Epithelial cell of prostate (primary cell): Measurements from ENCODE around the gene TDO2.
A peak's percentile ranks its signal among the peaks of the same experiment; 100 is the strongest.
"Not testable (repeated sequence)": the region's sequence is repeated elsewhere in the genome, so short reads cannot be mapped to it uniquely, and the experiment has no call there.

ENCODE experiments used
- DNase-seq: peaks from one replicate; pipeline ENCODE4 v3.0.0-alpha.2; 2011; ENCODE audit warnings: low read depth, low spot score
- H3K27ac ChIP-seq: fragments of 450-650 bp; 2 replicates; pipeline ENCODE4 v1.5.1; 2017; ENCODE audit warnings: mild to moderate bottlenecking

The TDO2 gene

DNA sequence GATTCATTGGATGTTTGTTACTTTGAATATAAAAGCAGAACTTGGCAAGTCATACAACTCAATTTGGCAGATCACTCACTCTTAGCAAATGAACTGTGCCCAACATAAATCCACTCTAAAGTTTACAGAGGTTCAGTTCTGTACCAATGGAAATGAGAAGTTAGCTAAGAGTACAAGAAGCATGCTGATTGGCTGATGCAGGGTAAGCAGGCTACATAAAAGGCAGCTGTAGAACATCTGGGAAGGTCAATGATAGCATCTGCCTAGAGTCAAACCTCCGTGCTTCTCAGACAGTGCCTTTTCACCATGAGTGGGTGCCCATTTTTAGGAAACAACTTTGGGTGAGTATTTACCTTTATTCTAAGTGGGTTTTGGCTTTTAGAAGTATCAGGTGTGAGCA, at the start of gene TDO2:
Gene TDO2 (plus strand): TSS at position 244 of the 400 bp plus-strand sequence. CDS start 63 bp downstream, at position 307.
- no peak for DNase-seq
- no peak within 1 kb of the TSS for H3K27ac ChIP-seq

DNA sequence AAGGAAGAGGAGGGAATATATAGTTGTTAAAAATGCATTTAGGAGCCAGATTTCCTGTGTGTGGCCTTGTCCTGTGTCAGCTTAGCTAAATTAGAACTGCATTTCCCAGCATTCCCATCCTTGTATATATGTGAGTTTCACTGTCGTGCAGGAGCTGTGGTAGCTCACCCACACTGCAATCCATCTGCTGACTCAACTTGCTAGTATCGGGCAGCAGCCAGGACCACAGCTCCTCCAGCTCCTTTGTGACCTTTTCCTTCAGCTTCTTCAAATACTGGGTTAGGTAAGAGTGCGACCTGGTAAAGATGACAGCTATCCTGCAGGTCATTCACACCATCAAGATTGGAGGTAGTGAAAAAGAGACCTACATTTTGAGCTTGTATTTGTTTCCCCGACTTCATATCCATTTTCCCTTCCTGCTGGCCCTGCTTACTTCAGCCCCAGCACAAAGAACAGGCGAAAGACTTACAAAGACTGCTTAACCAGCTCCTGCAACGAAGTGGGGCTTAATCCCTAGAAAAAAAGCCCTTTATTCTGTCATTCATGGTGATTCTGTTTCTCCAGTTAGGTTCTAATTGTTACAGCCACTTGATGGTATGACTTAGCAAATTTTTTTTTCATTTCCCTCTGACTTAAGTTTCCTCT, 48.8 kb upstream of the TDO2 start:
- H3K27ac ChIP-seq = no peak overlapping the region
- no peak for DNase-seq

DNA sequence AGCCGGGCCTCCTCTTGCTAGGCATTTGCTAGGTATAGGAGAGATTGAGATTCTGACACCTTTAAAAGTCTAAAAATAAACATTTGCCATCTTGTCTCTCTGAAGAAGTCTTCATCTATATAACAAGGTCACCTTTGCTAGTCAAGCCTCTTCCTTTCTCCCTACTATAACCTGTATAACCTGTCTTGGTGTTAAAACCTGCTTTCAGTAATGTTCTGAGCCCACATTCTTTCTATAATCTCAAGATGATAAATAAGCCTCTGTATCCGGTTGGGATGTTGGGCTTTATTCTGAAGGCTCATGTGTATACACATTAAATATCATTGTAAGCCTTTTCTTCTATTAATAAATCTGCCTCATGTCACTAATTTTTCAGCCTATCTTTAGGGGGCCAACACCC, 47.6 kb upstream of the TDO2 start:
- peak overlapping the region; percentile 26 for H3K27ac ChIP-seq
- DNase-seq = no peak

DNA sequence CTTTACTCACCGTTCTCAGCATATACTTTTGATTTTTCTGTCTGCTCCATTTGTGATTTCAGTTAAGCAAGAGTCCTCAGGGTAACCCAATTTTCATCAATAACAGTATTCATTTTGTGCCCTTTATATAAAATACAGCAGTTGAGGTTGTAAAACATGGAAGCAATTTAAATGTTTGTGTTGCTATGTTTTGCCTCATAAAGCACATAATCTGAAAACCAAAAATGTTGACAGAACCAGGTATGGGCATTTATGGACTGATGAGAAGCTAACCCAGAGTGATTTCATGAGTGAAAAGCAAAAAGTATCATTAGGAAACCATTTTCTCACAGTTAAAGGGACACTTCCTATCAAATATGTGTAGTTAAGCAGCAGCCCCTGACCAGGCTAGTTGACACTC, 37.3 kb upstream of the TDO2 start, which contains the start of gene ASIC5:
Gene ASIC5 (minus strand): TSS at position 101 of the 400 bp plus-strand sequence. CDS start 51 bp downstream, at position 50.
- H3K27ac ChIP-seq = no peak within 1 kb of the TSS
- no peak for DNase-seq

DNA sequence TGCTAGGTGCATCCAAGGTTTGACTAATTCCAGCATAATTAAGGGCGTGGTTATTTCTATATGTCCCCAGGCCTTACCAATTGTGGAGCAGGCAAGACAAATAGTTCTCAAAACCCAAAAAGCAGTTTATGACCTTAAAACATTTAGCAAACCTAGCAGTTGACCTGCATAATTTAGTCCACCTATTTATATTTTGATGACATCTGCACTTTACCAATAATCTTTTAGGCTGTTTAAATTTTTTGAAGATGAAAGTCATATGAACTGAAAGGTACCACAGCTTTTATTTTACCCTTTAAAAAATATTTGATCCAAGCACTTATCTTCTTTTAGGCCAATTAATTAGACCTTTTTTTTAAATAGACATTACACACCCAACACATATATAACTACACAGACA, 27.6 kb upstream of the TDO2 start:
- no peak for DNase-seq

DNA sequence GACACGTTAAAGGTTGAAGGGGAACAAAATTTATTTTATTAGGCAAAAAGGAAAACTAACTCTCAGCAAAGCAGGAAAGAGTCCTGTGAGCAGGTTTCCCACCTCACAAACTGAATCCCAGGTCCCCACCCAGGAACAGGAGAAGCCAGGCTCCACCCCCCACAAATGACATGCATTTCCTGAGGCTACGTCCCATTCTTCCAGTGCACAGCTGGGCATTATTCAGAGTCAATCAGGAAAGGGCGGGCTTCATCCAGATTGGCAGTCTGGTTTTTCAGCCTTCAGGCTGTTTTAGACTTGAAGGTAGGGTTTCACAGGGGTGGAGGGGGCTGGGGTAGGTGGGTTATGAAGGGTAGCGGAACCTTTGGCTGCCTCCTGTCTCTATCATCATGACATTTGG, 25.5 kb upstream of the TDO2 start:
- no peak overlapping the region for H3K27ac ChIP-seq
- no peak for DNase-seq

More for the DNA sequence above, 27.6 kb upstream of the TDO2 start:
- no peak overlapping the region for H3K27ac ChIP-seq

DNA sequence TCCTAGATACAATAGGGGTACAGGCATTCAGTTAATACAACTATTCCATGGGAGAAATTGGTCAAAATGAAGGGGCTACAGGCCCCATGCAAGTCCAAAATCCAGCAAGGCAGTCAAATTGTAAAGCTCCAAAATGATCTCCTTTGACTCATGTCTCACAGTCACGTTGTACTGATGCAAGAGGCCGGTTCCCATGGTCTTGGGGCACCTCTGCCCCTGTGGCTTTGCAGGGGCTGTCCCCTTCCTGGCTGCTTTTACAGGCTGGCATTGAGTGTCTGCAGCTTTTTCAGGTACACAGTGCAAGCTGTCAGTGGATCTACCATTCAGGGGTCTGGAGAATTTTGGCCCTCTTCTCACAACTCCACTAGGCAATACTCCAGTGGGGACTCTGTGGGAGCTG, 24.9 kb upstream of the TDO2 start:
- no peak for DNase-seq

DNA sequence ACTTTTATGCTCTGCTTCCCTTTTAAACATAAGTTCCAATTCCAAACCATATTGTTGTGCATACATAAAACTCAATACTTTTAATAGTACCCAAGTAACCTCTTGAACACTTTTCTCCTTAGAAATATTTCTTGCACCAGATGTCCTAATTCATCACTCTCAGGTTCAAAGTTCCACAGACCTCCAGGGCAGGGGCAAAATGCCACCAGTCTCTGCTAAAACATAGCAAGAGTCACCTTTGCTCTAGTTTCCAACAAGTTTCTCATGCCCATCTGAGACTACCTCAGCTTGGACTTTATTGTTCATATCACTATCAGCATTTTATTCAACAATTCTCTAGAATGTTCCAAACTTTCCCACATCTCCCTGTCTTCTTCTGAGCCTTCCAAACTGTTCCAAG, 23.7 kb upstream of the TDO2 start:
- DNase-seq = no peak
- no peak overlapping the region for H3K27ac ChIP-seq

More for the DNA sequence above, 24.9 kb upstream of the TDO2 start:
- no peak overlapping the region for H3K27ac ChIP-seq

DNA sequence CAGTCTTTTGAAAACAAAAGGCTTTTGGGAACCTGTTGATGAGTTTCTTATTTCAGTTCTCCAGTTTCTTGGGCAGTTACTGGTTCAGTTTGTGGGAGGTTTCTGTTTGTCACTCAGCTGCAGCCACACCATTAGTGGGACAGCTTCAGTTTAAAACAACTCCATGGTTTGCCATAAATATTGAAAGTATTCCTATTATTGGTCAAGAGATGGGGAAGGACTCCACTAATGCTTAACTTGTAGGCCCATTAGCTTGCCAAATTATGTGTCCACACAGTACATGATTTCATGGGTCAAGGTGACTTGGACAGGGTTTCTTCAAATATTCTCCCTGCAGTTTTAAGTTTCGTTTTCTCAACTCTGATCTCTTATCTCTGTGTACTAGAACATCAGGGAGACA, 21.9 kb upstream of the TDO2 start:
- DNase-seq = no peak
- no peak overlapping the region for H3K27ac ChIP-seq

DNA sequence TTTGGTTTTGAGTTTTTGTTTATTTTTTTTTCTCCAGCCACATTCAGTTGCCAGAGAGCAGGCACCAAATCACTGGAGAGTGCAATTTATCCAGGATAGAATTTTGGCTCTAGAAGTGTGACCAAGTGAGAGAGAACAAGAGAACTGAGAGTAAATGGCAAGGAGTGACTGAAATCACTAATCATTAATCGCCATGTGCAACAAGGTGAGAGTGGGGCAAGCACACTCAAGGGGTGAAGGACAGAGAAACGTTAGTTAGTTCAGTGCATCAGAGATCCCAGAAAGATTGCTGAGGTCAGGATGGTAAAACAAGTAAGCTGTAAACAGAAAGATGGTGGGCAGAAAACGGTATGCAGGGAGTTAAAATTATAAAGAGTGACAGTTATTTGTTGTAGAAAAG, 19.6 kb upstream of the TDO2 start:
- H3K27ac ChIP-seq = no peak overlapping the region
- DNase-seq = no peak

DNA sequence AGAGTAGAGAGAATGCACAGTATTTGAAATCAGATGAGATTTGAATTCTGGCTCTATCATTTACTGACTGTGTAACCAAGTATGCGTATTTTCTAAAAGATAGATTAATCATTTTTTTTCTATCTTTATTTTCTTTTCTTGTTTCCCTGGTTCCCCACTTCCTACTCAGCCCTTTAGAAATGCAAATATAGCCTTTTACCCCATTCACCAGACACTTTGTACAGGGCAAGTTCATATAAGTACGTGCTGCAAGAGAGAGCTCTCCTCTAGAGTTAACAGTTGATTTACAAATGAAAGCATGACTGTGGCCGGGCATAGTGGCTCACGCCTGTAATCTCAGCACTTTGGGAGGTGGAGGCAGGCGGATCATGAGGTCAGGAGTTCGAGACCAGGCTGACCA, 17.8 kb upstream of the TDO2 start:
- H3K27ac ChIP-seq = no peak overlapping the region
- no peak for DNase-seq

DNA sequence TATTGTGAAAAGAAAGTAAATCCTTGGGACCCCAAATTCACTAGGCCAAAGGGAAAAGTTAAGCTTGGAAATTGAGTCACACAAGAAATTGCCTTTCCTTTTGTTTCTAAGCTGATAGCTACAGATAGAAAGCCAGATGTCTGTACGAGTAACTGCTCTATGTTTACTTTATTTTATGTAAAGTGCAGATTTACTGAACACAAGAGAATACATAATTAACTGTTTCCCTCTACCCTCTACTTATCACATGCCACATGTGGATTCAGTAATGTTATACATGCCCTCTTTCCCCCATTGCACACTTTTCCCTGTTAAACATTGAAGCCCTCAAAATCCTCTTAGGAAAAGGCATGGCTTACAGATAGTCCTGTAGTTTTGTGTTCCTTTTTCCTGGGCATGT, 16.5 kb upstream of the TDO2 start:
- DNase-seq = no peak

DNA sequence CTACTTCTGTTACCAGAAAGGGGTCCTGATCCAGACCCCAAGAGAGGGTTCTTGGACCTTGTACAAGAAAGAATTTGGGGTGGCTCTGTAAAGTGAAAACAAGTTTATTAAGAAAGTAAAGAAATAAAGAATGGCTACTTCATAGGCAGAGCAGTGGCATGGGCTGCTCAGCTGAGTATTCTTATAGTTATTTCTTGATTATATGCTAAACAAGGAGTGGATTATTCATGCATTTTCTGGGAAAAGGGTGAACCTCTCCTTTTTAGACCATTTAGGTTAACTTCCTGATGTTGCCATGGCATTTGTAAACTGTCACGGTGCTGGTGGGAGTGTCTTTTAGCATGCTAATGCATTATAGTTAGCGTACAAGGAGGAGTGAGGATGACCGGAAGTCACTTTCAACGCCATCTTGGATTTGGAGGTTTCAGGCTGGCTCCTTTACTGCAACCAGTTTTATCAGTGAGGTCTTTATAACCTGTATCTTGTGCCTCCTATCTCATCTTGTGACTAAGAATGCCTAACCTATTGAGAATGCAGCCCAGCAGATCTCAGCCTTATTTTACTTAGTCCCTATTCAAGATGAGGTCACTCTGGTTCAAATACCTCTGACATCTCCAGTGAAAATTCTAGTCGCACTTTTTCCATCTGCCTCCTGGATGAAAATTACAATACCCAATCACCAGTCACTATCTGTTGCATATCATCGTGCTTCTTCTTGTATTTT, 15.5 kb upstream of the TDO2 start:
- H3K27ac ChIP-seq = no peak overlapping the region
- no peak for DNase-seq

More for the DNA sequence above, 16.5 kb upstream of the TDO2 start:
- no peak overlapping the region for H3K27ac ChIP-seq

DNA sequence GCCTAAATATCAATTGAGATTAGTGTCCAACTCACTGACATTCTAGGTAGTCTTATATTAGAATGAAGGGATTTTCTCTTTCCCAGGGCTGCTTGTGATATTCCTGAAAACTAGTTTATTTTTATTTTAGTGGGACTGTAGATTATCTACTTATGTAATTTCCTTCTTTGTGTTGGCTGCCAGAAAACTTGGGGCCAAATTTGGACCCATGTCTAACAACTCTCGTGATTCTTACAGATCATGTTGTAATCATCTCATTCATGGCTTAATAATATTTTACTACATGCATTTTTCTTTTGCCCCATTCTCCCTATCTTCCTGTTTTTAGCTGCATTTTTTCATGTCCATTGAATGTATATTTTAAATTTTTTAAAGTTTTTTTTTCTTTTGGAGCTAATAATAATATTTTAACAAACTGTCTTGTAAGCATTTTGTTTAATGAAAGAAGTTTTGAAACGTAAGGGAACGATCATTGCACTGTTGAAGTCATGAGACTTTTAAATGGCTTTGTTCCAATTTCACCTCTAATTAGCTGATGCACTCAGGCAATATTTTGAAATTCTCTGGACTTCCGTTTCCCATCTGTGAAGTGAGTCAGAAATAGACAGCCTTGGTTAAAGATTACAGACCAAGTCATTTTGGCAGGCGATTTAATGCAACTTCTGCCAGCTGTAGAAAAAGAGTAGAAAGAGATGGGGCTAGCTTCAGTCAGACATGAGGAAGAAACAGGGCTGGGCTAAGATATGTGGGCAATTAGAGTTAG, 14.3 kb upstream of the TDO2 start:
- peak overlapping the region; percentile 31 for H3K27ac ChIP-seq
- no peak for DNase-seq

DNA sequence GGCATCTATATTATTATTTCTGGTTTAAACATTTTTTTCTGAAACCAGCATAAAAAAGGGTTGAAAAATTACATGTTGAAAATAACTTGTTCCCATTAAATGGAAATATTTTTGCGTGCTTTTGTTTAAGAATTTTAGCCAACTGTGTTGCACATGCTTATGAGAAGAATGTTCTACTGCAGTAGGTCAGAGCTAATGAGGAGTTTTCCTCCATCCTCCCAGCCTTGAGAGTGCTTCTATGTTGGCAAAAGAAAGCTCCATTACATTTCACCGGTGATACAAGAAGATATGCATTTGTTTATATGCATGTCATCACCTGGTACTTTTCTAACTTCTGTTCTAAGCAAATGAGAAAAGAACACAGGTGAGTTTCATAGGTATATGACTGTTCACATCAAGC, 13.6 kb upstream of the TDO2 start:
- DNase-seq = no peak
- H3K27ac ChIP-seq = peak overlapping the region; percentile 31

DNA sequence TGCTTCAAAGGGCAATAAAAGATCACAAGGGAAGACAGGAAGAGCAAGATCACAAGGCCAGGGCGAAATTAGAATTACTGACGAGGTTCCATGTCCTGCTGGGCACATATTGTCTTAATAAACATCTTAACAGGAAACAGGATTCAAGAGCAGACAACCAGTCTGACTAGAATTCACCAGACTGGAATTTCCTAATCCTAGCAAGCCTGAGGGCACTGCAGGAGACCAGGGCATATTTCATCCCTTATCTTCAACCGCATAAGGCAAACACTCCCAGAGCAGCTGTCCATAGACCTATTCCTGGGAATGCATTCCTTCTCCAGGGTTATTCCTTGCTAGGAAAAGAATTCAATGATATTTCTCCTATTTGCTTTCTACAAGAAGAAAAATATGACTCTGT, 12.4 kb upstream of the TDO2 start:
- no peak overlapping the region for H3K27ac ChIP-seq
- no peak for DNase-seq

DNA sequence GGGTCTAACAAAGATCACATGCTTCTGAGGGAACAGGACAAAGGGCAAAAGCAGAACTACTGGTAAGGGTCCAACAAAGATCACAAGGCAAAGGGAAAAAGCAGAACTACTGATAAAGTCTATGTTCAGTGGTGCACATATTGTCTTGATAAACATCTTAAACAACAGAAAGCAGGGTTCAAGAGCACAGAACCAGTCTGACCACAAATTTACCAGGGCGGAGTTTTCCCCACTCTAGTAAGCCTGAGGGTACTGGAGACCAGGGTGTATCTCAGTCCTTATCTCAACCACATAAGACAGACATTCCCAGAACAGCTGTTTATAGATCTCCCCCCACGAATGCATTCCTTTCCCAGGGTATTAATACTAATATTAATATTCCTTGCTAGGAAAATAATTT, 5.1 kb upstream of the TDO2 start:
- not testable (repeated sequence) for DNase-seq, H3K27ac ChIP-seq

DNA sequence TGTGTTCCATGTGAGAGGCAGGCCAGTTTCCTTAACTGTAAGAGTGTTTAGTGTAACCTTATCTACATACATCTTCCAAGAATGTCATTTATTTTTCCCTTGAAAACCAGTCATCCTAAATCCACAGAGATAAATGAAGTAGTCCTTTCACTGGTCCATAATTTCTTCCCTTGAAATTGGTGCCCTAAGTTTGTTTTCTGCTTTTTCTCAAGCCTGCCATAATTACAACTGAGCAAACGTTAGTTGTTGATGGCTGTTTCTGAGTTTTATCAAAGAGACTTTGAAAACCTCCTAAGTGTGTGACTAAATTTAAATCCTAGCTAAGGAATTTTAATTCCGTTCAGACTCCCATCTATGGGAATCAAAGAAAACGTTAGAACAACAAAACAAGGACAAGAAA, 3.6 kb upstream of the TDO2 start:
- no peak for DNase-seq
- no peak overlapping the region for H3K27ac ChIP-seq

DNA sequence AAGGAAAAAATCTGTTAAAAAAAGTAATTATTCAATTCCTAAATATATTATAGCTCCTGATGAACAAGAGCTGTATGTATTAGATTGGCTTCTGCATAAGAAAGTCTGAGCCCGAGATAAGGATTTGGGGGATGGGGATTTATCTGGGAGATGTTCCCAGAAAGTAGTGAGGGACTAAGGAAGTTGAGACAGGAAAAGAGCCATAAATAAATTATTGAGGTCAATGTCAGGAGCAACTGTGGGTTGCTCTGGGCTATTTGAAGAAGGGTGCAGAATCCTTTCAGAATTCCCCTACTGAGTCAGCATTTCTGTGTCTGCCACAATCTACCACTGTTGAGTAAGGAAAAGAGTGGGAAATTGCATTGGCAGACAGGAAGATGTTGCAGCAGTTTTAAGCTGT, 3.1 kb upstream of the TDO2 start:
- DNase-seq = no peak
- H3K27ac ChIP-seq = no peak overlapping the region

DNA sequence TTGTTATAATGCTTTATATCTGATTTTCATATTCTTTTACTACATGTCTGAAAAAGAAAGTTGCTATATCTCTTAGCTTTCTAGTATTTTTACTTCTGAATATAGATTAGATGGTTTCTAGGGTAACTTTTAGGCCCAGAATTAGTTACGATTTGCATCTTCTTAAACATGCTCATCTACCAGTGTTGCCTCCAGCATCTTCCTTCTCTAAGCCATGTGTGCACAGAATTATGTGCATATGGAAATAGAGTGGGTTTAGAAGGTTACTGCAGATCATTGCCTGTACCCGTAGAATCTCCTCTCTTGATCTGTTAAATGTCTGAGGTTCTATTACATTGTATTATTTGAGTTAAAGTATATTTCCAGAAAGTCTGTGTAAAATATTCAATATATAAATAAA, 2.5 kb upstream of the TDO2 start:
- no peak for DNase-seq
- no peak overlapping the region for H3K27ac ChIP-seq

DNA sequence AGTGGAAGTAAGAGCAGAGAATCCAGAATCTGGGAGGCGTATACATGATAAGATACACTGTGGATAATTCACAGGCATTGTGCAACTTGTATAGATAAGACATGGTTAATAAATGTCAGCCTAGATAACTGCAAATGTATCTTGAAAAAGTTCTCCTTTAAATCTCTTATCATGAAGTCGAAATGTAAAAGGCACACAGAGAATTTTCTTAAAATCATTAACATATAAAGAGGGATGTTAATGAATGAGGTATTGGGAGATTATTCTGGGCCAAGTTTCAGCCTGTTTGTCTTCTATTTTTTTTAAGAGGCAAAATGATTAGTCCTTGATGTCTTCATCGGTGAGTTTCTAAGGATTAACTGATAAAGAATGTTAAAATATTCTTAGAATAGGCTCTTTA, 835 bp downstream of the TDO2 start:
- H3K27ac ChIP-seq = no peak overlapping the region
- DNase-seq = no peak
